ENCODE data around the gene CALR3.

Gene CALR3

DNA sequence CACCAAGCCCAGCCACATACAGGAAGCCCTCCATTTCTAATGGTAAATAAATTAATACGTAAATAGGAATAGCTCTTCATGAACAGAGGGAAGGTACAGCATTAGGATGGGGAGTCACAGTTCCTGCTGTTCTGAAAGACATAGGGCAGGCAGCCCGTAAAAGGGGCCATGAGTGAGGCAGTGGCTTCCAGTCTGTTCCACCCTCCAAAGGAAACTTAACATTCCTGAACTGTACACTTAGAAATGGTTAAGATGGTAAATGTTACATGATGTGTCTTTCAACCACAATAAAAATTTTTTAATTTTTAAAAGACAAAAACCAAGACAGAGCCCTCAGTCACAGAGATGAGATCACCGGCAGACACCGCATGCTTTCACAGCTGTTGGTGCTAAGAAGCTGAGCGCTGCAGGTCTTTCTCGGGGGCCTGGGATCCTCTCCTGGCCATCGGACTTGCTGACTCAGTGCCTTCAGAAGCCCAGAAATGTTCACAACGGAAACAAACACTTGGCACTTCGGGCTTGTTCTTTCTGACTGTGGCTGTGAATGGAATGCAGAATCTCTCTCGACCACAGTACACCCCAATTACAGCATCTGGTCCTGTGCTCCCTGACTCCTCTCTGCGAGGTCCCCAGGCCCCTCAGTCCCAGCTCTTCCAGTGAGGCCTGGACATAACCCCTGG is 60.6 kb downstream of the CALR3 start:
- DNase-seq (ENCODE audit: extremely low read depth in 1 of 2, low read depth in 1 of 2): no peak

DNA sequence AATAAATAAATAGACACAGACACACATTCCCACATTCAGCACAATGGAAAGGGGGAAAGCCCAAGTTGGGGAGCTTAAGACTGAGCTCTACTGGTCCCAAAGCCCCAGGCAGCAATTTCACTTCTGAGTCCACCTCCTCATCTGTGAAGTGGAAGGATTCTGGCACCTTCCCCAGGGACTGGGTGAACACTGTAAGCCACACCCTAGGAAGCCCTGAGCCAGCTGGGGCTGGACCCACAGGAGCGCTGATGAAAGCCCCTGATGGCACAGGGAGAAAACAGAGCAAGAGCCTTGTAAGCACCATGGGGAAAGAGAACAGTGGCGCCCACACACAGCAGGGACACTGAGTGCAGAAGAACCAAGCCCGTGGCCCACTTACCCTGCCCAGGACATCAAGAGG is 62.0 kb downstream of the CALR3 start:
- DNase-seq (ENCODE audit: extremely low read depth in 1 of 2, low read depth in 1 of 2): no peak

DNA sequence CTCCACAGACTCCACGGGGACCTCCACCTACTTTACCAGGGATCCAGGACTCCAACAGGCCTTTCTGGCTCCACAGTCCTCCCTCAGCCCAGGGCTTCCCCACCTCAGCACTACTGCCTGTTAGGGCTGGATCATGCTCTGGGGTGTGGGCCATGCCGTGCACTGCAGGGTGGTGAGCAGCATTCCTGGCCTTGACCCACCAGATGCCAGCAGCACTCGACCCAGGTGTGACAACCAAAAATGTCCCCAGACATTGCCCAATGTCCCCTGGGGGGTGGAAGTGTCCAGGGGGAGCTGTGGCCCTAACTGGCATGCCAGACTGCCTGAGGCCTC is 66.2 kb downstream of the CALR3 start:
- no peak for DNase-seq (ENCODE audit: extremely low read depth in 1 of 2, low read depth in 1 of 2)

DNA sequence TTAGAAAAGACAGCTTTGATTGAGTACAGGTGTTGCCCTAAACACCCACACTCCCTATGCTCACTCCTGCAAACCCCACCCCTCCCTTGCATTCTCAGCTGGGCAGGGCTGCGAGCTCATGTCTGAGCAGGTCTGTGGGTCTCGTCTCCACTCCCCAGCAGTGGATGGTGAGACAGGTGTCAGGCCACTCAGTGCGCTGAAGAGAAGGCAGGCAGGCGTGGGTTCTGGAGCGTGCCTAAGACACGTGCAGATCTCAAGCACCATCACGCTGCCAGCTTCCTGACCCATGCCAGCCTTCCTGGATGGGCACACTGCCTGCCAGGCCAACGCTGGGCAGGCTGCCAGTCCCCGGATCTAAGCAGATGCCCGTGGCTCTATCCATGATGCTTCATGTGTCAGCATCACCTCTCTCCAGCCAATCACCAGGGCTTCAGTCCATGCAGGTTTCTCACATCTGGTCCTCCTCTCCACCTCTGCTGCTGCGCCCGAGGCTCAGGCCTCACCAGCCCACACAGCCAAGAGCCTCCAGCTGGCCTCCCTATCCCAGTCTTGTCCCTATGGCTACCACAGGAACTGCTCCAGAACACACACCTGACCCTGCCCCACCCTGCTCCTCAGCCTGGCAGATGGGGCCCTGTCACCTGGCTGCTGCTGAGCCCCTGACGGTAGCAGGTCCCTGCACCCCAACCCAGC is 66.8 kb downstream of the CALR3 start:
- DNase-seq (ENCODE audit: extremely low read depth in 1 of 2, low read depth in 1 of 2): no peak
